Gastrocnemius medialis (tissue), 4 donors: ENCODE results near the gene BAIAP2L2. TPM values are rescaled to one million over a fixed set of nuclear protein-coding genes. Genes with fewer than 3 reads are reported as not detected.

Source experiments
- ATAC-seq, 2 donors: fragments of 150-250 bp; one replicate each; pipeline ENCODE4 v1.9.1; 2016
- DNase-seq, 2 donors: peaks; one replicate each; pipeline ENCODE4 v3.0.0-alpha.2; 2019
- H3K27ac ChIP-seq, 4 donors: fragments of 200-600 bp; sonication (generic); 1 replicate in 1 of 4; 2 replicates in 3 of 4; pipeline ENCODE4 v1.5.1; 2016 to 2018; ENCODE audit warnings: mild to moderate bottlenecking in 2 of 4, moderate library complexity in 1 of 4
- H3K27me3 ChIP-seq, 3 donors: fragments of 200-600 bp; sonication (generic) in 2 of 3; 1 replicate in 1 of 3; 2 replicates in 2 of 3; pipeline versions ENCODE4 v1.5.1 to v1.6.0; 2016 to 2019; ENCODE audit warnings: mild to moderate bottlenecking in 1 of 3, moderate library complexity in 1 of 3
- H3K36me3 ChIP-seq, 2 donors: fragments of 200-600 bp; sonication (generic) in 1 of 2; one replicate each; pipeline ENCODE4 v1.5.1; 2017 to 2018
- H3K4me1 ChIP-seq, 2 donors: fragments of 200-600 bp; sonication (generic) in 1 of 2; one replicate each; pipeline ENCODE4 v1.5.1; 2016 to 2017; ENCODE audit warnings: mild to moderate bottlenecking in 2 of 2
- H3K4me3 ChIP-seq, 4 donors: fragments of 200-600 bp; sonication (generic) in 3 of 4; 1 replicate in 1 of 4; 2 replicates in 3 of 4; pipeline ENCODE4 v1.5.1; 2016 to 2019; ENCODE audit warnings: mild to moderate bottlenecking in 2 of 4
- H3K9me3 ChIP-seq, 3 donors: fragments of 200-600 bp; sonication (generic) in 2 of 3; 1 replicate in 1 of 3; 2 replicates in 2 of 3; pipeline ENCODE4 v1.5.1; 2016 to 2019
- CTCF ChIP-seq, 5 experiments: fragments of 450-650 bp in 3 of 5; fragments of 200-600 bp in 2 of 5; sonication (generic) in 2 of 5; IDR thresholded peaks in 4 of 5; conservative IDR thresholded peaks in 1 of 5; 1 replicate in 4 of 5; 2 replicates in 1 of 5; pipeline ENCODE4 v1.5.1; 2016 to 2019; ENCODE audit warnings: antibody characterized with exemption in 5 of 5, mild to moderate bottlenecking in 3 of 5, moderate library complexity in 3 of 5
- POLR2A ChIP-seq, 2 donors: fragments of 450-650 bp; IDR thresholded peaks; one replicate each; pipeline ENCODE4 v1.6.1; 2017; ENCODE audit warnings: antibody characterized with exemption in 2 of 2, mild to moderate bottlenecking in 2 of 2, moderate library complexity in 2 of 2
- in situ Hi-C, 4 donors: fragments of 200-750 bp; cut with MboI; loops; one replicate each; pipeline versions ENCODE4 v1.15.0 to v1.8.0; 2017; ENCODE audit warnings: low sequenced_read_pairs in 4 of 4
- intact Hi-C: fragments of 100-400 bp; cut with DNase I; formaldehyde crosslinking; loops from one replicate; pipeline ENCODE4 v1.15.1; 2023; ENCODE audit warnings: low total_unique reads
- total RNA-seq, 4 donors: library from RNA; depleted of rRNA; stranded (reverse); fragments of >200 nt; gene quantifications; one replicate each; pipeline versions ENCODE4 v1.1.0 to v1.2.3, GENCODE V29; 2016

BAIAP2L2 gene
- total RNA-seq, 4 donors from 2014 or later, result 0.16 to 1.7 (median 0.72) TPM; not detected in 1

- Histone ChIP-seq H3K9me3 (no peaks in the 10 kb centered on the region), H3K4me1 (no peaks in the 10 kb centered on the region), H3K27ac (no peak overlapping the region), H3K4me3 (no peak overlapping the region), H3K36me3 (no peaks in the 10 kb centered on the region), H3K27me3 (no peaks in the 10 kb centered on the region)
- ATAC-seq (no peak), DNase-seq (no peak)
- no peak for TF ChIP-seq CTCF (IDR thresholded peaks at IDR 0.05 in 4 of 5, conservative IDR thresholded peaks at IDR 0.05 in 1 of 5)
- no peak for TF ChIP-seq POLR2A (IDR thresholded peaks at IDR 0.05)
- intact Hi-C loops (no loop called here), in situ Hi-C loops (no loop called here)
Measured at GRCh38 chr22:38098410-38099249, 11.9 kb downstream of the BAIAP2L2 start.

- Histone ChIP-seq H3K4me1 (no peaks in the 10 kb centered on the region), H3K4me3 (no peak overlapping the region), H3K36me3 (no peaks in the 10 kb centered on the region), H3K27me3 (no peaks in the 10 kb centered on the region), H3K27ac (no peak overlapping the region), H3K9me3 (no peaks in the 10 kb centered on the region)
- DNase-seq (no peak), ATAC-seq (no peak)
- TF ChIP-seq POLR2A (IDR thresholded peaks at IDR 0.05) (no peak), CTCF (IDR thresholded peaks at IDR 0.05 in 4 of 5, conservative IDR thresholded peaks at IDR 0.05 in 1 of 5) (no peak)
- intact Hi-C loops, result no loop called here
- in situ Hi-C loops, result no loop called here
Measured at GRCh38 chr22:38097557-38098409, 12.7 kb downstream of the BAIAP2L2 start.

- H3K27ac ChIP-seq, result no peak overlapping the region
- intact Hi-C loops (no loop called here), in situ Hi-C loops (no loop called here)
- H3K4me3 ChIP-seq, result no peak overlapping the region
- TF ChIP-seq CTCF (IDR thresholded peaks at IDR 0.05 in 4 of 5, conservative IDR thresholded peaks at IDR 0.05 in 1 of 5) (no peak), POLR2A (IDR thresholded peaks at IDR 0.05) (no peak)
- H3K9me3 ChIP-seq, result no peaks in the 10 kb centered on the region
- no peak for DNase-seq
- ATAC-seq, result no peak
- H3K27me3 ChIP-seq, result no peaks in the 10 kb centered on the region
- no peaks in the 10 kb centered on the region for H3K36me3 ChIP-seq
- H3K4me1 ChIP-seq, result no peaks in the 10 kb centered on the region
Measured at GRCh38 chr22:38097058-38097457, 13.4 kb downstream of the BAIAP2L2 start.

- Histone ChIP-seq H3K27me3 (peaks cover 5 to 9% (median 8%) of the 10 kb centered on the region in 3 donors), H3K9me3 (no peaks in the 10 kb centered on the region), H3K4me3 (no peak overlapping the region), H3K4me1 (no peaks in the 10 kb centered on the region), H3K36me3 (no peaks in the 10 kb centered on the region), H3K27ac (no peak overlapping the region)
- intact Hi-C loops (no loop called here), in situ Hi-C loops (no loop called here)
- no peak for ATAC-seq
- no peak for TF ChIP-seq POLR2A (IDR thresholded peaks at IDR 0.05)
- no peak for TF ChIP-seq CTCF (IDR thresholded peaks at IDR 0.05 in 4 of 5, conservative IDR thresholded peaks at IDR 0.05 in 1 of 5)
- DNase-seq, result no peak
Measured at GRCh38 chr22:38089474-38089851, 21.0 kb downstream of the BAIAP2L2 start.
